ENCODE measurements around the gene HMGB4. TPM values are rescaled to one million over a fixed set of nuclear protein-coding genes. Genes with fewer than 3 reads are reported as not detected.

The HMGB4 gene
- total and polyA plus RNA-seq, 2 donors (not counting 3 experiments of a cell fraction or from before 2014, with no cell fraction given) = not detected

DNA sequence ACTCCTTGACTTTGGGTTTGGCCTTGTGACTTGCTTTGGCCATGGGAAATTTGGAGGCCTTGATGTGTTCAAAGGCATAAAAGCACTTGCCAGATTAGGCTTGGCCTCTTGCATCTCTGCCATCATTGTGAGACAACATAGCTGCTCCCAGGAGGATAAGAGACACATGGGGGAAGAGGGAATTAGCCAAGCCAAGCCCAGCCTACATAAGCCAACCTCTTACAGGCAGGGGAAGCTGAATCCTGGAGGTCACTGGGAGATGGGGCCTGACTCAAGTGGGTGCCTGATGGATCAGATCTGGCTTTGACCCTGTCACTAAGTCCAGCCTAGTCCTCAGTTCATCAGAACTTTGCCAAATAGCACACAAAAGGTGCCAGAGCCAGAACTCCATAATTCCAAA is 37.6 kb upstream of the HMGB4 start:
- ChIA-PET POLR2A (no interaction called here), CTCF (no interaction called here)
- Histone ChIP-seq H4K20me1 (replicated peaks; ENCODE audit: control insufficient read depth, extremely low read depth, insufficient read depth, low read length) (no peaks in the 10 kb centered on the region), H3K27ac (ENCODE audit: insufficient read depth, low read depth, low read length) (no peak overlapping the region), H3K4me2 (ENCODE audit: insufficient read depth, low read length) (no peak overlapping the region), H3K4me1 (ENCODE audit: control insufficient read depth, extremely low read depth, insufficient read depth, low read length) (no peaks in the 10 kb centered on the region), H3K9ac (replicated peaks; ENCODE audit: extremely low read depth, insufficient read depth, low read length) (no peak overlapping the region), H3K79me2 (ENCODE audit: control insufficient read depth, insufficient read depth, low read length) (no peaks in the 10 kb centered on the region), H3K27me3 (ENCODE audit: control insufficient read depth in 2 of 2, insufficient read depth in 2 of 2, low read length in 2 of 2) (no peaks in the 10 kb centered on the region), H2AFZ (ENCODE audit: low read depth, low read length) (no peak overlapping the region), H3K9me1 (replicated peaks; ENCODE audit: control insufficient read depth, extremely low read depth, insufficient read depth, low read length) (no peaks in the 10 kb centered on the region), H3K4me3 (replicated peaks in 1 of 3; ENCODE audit: insufficient read depth in 1 of 3, low read depth in 1 of 3, low read length in 3 of 3) (no peak overlapping the region), H3K36me3 (ENCODE audit: control insufficient read depth in 2 of 2, extremely low read depth in 1 of 2, insufficient read depth in 2 of 2, low read length in 2 of 2) (no peaks in the 10 kb centered on the region), H3K9me3 (replicated peaks; ENCODE audit: control insufficient read depth, insufficient read depth, low read length) (peaks cover 5% of the 10 kb centered on the region)
- dilution Hi-C loops (cut with MboI; ENCODE audit: extremely low pct_ligation_motif_present, low sequenced_read_pairs) (no loop called here), intact Hi-C loops (cut with micrococcal nuclease) (no loop called here)
- no peak for DNase-seq (ENCODE audit: low read depth, low spot score)
- FAIRE-seq = no peak
- no TSS peak for BruUV-seq (replicated peaks)
- TF ChIP-seq, protein P1, sequence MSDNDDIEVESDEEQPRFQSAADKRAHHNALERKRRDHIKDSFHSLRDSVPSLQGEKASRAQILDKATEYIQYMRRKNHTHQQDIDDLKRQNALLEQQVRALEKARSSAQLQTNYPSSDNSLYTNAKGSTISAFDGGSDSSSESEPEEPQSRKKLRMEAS (IDR thresholded peaks at IDR 0.05; ENCODE audit: insufficient read depth, insufficient read length) = no peak
- no peak for TF ChIP-seq GATA2 (IDR thresholded peaks at IDR 0.05; ENCODE audit: insufficient read depth, insufficient read length, low read depth, low read length)
- TF ChIP-seq, protein P2, sequence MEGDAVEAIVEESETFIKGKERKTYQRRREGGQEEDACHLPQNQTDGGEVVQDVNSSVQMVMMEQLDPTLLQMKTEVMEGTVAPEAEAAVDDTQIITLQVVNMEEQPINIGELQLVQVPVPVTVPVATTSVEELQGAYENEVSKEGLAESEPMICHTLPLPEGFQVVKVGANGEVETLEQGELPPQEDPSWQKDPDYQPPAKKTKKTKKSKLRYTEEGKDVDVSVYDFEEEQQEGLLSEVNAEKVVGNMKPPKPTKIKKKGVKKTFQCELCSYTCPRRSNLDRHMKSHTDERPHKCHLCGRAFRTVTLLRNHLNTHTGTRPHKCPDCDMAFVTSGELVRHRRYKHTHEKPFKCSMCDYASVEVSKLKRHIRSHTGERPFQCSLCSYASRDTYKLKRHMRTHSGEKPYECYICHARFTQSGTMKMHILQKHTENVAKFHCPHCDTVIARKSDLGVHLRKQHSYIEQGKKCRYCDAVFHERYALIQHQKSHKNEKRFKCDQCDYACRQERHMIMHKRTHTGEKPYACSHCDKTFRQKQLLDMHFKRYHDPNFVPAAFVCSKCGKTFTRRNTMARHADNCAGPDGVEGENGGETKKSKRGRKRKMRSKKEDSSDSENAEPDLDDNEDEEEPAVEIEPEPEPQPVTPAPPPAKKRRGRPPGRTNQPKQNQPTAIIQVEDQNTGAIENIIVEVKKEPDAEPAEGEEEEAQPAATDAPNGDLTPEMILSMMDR (IDR thresholded peaks at IDR 0.05; ENCODE audit: extremely low read depth in 1 of 2, insufficient read depth in 1 of 2, low read depth in 1 of 2, low read length in 2 of 2) = no peak
- no peak for TF ChIP-seq FOS (IDR thresholded peaks at IDR 0.05; ENCODE audit: borderline replicate concordance, insufficient read depth, low read length)
- no peak for TF ChIP-seq JUN (IDR thresholded peaks at IDR 0.05; ENCODE audit: borderline replicate concordance, insufficient read depth, insufficient read length, low read depth)
- TF ChIP-seq POLR2AphosphoS5 (IDR thresholded peaks at IDR 0.05; ENCODE audit: insufficient read depth, low read depth, low read length) = no peak
- no peak for TF ChIP-seq EZH2 (IDR thresholded peaks at IDR 0.05; ENCODE audit: borderline replicate concordance, low read depth, low read length, severe bottlenecking)
- TF ChIP-seq POLR2A (IDR thresholded peaks at IDR 0.05; ENCODE audit: low read depth, low read length) = no peak
- TF ChIP-seq MYC (IDR thresholded peaks at IDR 0.05; ENCODE audit: low read depth, low read length) = no peak
